WERI-Rb-1 (cell line): ENCODE results near the gene CC2D1B.
"Not testable (repeated sequence)": the region's sequence is repeated elsewhere in the genome, so short reads cannot be mapped to it uniquely, and the experiment has no call there.

ENCODE experiments used
- DNase-seq: peaks from one replicate; pipeline ENCODE4 v3.0.0-alpha.2; 2020
- H3K27ac ChIP-seq: fragments of 250-450 bp; sonication (Bioruptor Pico); 2 replicates; pipeline ENCODE4 v1.5.1; 2020; ENCODE audit warnings: mild to moderate bottlenecking, moderate library complexity
- H3K27me3 ChIP-seq: fragments of 250-450 bp; sonication (Bioruptor Pico); 2 replicates; pipeline ENCODE4 v1.5.1; 2021; ENCODE audit warnings: mild to moderate bottlenecking, low read depth, moderate library complexity; ENCODE audit not compliant: insufficient read depth, severe bottlenecking
- H3K36me3 ChIP-seq: fragments of 250-450 bp; sonication (Bioruptor Pico); 2 replicates; pipeline ENCODE4 v1.5.1; 2020; ENCODE audit warnings: mild to moderate bottlenecking, moderate library complexity
- H3K4me3 ChIP-seq: 2 replicates; pipeline ENCODE4 v1.5.1; 2011; ENCODE audit warnings: low read depth, mild to moderate bottlenecking, control low read depth, low read length
- H3K9me3 ChIP-seq: fragments of 250-450 bp; sonication (Bioruptor Pico); 2 replicates; pipeline ENCODE4 v1.5.1; 2021; ENCODE audit warnings: mild to moderate bottlenecking, moderate library complexity; ENCODE audit not compliant: severe bottlenecking
- CTCF ChIP-seq: IDR thresholded peaks from 2 replicates; pipeline ENCODE4 v1.5.1; 2011; ENCODE audit warnings: low read depth, mild to moderate bottlenecking, control low read depth, inconsistent platforms, low read length

The CC2D1B gene

GRCh38 chr1:52385376-52385775 lies 19.4 kb upstream of the CC2D1B start:
- Histone ChIP-seq H3K4me3 (no peak overlapping the region), H3K9me3 (no peaks in the 10 kb centered on the region), H3K36me3 (peaks cover 79% of the 10 kb centered on the region), H3K27ac (no peak overlapping the region), H3K27me3 (no peaks in the 10 kb centered on the region)
- TF ChIP-seq CTCF: no peak
- DNase-seq: no peak

- peak; percentile 29 for DNase-seq
- peak overlapping the region; percentile 35 for H3K27ac ChIP-seq
- H3K27me3 ChIP-seq, H3K9me3 ChIP-seq, H3K4me3 ChIP-seq: not testable (repeated sequence)
- peaks cover 39% of the 10 kb centered on the region for H3K36me3 ChIP-seq
These were observed 3.8 kb upstream of the CC2D1B start for GRCh38 chr1:52369851-52370250.

GRCh38 chr1:52368383-52369172 lies 2.6 kb upstream of the CC2D1B start:
- no peak for TF ChIP-seq CTCF
- Histone ChIP-seq H3K27ac (no peak overlapping the region), H3K9me3 (no peaks in the 10 kb centered on the region), H3K4me3 (no peak overlapping the region), H3K36me3 (peaks cover 34% of the 10 kb centered on the region), H3K27me3 (no peaks in the 10 kb centered on the region)
- DNase-seq: no peak

- no peak for TF ChIP-seq CTCF
- DNase-seq: no peak
- Histone ChIP-seq H3K9me3 (no peaks in the 10 kb centered on the region), H3K27me3 (no peaks in the 10 kb centered on the region), H3K36me3 (peaks cover 29% of the 10 kb centered on the region), H3K27ac (no peak overlapping the region), H3K4me3 (no peak overlapping the region)
These were observed 1.3 kb upstream of the CC2D1B start for GRCh38 chr1:52367272-52367671.

GRCh38 chr1:52366517-52366827 lies 467 bp upstream of the CC2D1B start:
- H3K27me3 ChIP-seq: no peaks in the 10 kb centered on the region
- H3K9me3 ChIP-seq: no peaks in the 10 kb centered on the region
- TF ChIP-seq CTCF: no peak
- DNase-seq: no peak
- peak overlapping the region; percentile 88 for H3K27ac ChIP-seq
- H3K4me3 ChIP-seq: peak overlapping the region; percentile 96
- peaks cover 33% of the 10 kb centered on the region for H3K36me3 ChIP-seq

GRCh38 chr1:52365071-52365745 lies 797 bp downstream of the CC2D1B start:
- DNase-seq: peak; percentile 77

More at GRCh38 chr1:52365071-52365745, 797 bp downstream of the CC2D1B start:
- Histone ChIP-seq H3K4me3 (peak overlapping the region; percentile 96), H3K27ac (peak overlapping the region; percentile 88), H3K27me3 (no peaks in the 10 kb centered on the region), H3K36me3 (peaks cover 36% of the 10 kb centered on the region), H3K9me3 (no peaks in the 10 kb centered on the region)
- TF ChIP-seq CTCF: no peak
